Stimulated activated CD4-positive, alpha-beta T cell treated with anti-CD3 and anti-CD28 coated beads, Interleukin-4, amount 100 ng/mL, for 48 hours (primary cell): ENCODE results near the gene MESP1.

Experiments used
- DNase-seq, 2 donors: peaks; one replicate each; pipeline ENCODE4 v3.0.0-alpha.2; 2020; ENCODE audit warnings: low read depth in 2 of 2

The MESP1 gene

DNA sequence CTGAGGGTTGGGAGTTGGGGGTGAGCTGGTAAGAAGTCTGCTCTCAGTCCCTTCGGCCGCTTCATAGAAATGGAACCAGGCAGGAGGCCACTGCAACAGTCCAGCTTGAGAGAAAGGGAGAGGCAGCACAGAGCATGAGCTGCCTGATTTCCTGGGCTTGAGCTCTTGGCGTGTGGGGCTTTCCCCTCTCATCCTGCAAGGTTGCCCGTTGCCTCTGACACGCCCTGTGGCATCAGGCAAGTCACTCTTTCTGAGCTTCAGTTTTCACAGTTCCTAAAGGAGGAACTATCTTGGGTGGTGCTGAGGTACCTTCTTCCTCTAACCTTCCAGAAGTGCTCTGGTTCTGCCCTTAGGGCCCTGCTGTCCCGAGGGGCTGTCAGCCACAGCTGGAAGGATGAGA is 30.0 kb upstream of the MESP1 start:
- no peak for DNase-seq

GRCh38 chr15:89780601-89781000 is 29.6 kb upstream of the MESP1 start:
- no peak for DNase-seq

- DNase-seq, result no peak
These were observed 27.8 kb upstream of the MESP1 start for GRCh38 chr15:89778861-89779260.

DNA sequence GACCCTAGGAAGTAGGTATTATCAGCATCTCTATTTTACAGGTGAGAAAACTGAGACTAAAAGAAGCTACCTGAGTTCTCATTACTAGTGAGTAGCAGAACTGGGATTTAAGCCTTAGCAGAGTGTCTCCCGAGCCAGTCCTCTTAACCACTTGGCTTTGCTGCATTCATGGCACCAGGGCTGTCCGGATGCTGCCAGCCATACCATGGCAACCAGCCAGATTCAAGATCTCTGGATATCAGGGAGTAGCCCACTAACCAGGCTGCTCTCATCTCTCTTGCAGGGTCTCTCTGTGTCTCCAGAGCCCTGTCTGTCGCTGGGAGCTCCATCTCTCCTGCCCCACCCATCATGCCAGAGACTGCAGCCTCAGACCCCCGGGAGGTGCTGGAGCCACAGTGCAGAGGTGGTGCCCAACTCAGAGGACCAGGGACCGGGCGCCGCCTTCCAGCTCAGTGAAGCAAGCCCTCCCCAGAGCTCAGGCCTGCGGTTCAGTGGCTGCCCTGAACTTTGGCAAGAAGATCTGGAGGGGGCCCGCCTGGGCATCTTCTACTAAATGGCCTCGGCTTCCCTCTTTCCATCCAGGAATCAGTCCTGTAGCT is 26.8 kb upstream of the MESP1 start:
- DNase-seq, result no peak

DNA sequence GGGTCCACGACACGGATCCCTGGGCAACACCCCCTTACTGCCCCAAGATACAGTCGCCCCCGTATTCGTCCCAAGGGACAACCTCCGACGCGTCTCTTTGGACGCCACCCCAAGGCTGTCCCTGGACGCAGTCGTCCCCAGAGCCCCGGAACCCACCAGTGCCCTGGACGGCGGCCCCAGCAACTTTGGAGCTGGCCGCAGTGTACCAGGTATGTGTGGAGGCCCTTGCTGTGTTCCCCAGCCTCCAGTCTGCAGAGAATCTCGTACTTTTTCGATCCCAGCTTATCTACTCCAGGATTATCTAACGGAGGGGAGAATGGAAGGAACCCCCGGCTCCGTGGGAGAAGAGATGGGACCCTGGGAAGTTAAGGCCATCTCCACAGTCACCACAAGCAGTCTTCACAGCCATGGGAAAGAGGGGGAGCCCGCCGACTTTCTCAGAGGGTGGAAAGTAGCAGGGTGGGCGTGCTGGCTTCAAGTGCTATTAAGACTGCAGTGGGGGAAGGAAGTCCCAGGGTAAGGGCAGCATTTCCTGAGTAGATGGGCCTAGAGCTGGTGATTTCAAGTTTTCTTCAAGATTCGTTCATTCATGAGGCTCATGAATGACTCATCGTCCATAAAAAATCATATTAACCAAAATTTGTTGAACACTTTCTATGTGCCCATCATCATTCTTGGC is 26.2 kb upstream of the MESP1 start:
- DNase-seq, result no peak

DNA sequence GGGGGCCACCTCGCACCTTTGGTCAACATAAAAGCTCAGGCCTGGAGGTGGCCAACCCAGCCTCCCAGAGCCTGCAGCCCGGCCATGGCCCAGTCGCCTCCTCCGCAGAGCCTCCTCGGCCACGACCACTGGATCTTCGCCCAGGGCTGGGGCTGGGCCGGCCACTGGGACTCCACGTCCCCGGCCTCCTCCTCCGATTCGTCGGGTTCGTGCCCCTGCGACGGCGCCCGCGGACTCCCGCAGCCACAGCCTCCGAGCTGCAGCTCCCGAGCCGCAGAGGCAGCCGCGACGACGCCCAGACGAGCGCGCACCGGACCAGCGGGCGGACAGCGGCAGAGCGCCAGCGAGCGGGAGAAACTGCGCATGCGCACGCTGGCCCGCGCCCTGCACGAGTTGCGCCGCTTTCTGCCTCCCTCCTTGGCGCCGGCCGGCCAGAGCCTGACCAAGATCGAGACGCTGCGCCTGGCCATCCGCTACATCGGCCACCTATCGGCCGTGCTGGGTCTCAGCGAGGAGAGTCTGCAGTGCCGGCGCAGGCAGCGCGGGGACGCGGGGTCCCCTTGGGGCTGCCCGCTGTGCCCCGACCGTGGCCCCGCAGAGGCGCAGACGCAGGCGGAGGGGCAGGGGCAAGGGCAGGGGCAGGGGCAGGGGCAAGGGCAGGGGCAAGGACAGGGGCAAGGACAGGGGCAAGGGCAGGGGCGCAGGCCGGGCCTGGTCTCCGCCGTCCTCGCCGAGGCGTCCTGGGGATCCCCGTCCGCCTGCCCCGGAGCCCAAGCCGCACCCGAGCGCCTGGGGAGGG is 25.4 kb upstream of the MESP1 start, which contains the start of gene MESP2:
Gene MESP2 (plus strand): TSS at position 59 of the 799 bp plus-strand sequence. CDS start 26 bp downstream, at position 85.
- peak; percentile 30 to 38 for DNase-seq

DNA sequence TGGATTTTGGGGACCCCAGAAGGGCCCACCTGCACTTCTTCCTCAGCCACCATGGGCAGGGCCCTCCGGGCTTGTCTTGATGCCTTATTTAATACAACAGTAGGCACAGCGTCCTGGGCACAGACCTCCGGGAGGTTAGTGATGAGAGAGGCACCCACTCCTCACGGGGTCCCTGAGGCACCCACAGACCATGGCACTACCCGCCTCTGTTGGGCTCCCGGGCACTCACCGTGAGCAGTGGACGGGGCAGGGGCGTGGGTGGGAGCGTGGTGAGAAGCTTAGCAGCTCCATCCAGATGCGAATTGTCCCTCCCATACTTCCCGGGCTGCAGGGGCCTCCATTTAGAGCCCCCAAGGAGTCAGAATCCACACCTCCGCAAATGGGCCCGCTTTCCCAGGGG is 24.8 kb upstream of the MESP1 start:
- no peak for DNase-seq

DNA sequence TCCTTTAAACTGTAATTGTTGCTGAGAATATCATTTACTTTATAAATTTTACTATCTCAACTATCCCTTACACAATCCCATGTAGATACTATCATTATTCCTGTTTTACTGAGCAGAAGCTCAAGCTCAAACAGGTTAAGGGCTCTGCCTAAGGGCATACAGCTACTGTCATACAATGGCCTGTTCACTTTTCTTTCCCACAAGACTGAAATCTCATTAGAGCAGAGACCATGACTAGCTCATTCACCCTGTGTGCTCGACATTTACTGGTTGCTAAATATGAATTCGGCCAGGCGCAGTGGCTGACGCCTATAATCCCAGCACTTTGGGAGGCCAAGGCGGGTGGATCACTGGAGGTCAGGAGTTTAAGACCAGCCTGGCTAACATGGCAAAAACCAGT is 23.4 kb upstream of the MESP1 start:
- DNase-seq, result no peak

- DNase-seq, result no peak
These were observed 22.0 kb upstream of the MESP1 start for GRCh38 chr15:89772932-89773583.

- no peak for DNase-seq
These were observed 19.0 kb upstream of the MESP1 start for GRCh38 chr15:89770041-89770440.

DNA sequence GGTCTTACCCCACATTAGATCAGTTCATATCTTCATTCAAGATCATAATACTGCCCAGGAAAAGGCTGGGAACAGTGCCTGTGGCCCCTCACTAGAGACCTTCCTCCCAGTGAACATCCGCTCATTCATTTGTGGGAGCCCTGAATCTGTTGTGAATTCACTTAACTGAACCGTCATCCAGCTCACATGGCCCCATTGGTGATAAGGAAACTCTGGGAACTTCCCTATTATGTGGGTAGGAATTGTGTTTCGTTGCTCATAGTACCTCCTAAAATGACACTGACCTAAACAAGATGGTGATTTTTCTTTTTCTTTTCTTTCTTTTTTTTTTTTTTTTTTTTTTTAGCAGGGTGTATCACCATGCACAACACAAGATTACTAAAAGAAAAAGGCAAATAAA is 18.3 kb upstream of the MESP1 start:
- no peak for DNase-seq

- no peak for DNase-seq
These were observed 17.0 kb upstream of the MESP1 start for GRCh38 chr15:89768071-89768500.

DNA sequence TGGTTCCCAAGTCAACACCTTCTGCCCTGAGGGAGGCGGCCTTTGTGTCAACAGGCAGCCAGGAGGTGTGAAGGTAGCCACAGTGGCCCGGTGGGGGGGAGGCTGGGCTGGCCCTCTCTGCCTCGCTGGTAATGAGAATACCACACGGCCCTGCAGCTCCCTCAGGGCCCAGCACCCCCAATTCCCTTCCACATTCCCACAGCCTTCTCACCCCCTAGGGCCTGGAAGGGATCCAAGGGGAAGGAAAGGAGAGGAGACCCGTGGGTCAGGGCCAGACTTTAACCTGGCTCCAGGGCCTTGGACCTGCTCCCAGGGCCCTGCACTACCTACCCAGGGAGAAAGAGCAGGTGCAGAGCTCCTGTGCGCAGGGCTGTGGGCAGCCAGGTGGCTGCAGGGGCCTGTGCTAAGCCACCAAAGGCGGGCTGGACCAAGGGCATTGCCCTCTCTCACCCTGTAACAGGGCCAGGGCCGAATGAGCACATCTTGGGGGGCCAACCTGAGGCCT is 16.4 kb upstream of the MESP1 start:
- no peak for DNase-seq

DNA sequence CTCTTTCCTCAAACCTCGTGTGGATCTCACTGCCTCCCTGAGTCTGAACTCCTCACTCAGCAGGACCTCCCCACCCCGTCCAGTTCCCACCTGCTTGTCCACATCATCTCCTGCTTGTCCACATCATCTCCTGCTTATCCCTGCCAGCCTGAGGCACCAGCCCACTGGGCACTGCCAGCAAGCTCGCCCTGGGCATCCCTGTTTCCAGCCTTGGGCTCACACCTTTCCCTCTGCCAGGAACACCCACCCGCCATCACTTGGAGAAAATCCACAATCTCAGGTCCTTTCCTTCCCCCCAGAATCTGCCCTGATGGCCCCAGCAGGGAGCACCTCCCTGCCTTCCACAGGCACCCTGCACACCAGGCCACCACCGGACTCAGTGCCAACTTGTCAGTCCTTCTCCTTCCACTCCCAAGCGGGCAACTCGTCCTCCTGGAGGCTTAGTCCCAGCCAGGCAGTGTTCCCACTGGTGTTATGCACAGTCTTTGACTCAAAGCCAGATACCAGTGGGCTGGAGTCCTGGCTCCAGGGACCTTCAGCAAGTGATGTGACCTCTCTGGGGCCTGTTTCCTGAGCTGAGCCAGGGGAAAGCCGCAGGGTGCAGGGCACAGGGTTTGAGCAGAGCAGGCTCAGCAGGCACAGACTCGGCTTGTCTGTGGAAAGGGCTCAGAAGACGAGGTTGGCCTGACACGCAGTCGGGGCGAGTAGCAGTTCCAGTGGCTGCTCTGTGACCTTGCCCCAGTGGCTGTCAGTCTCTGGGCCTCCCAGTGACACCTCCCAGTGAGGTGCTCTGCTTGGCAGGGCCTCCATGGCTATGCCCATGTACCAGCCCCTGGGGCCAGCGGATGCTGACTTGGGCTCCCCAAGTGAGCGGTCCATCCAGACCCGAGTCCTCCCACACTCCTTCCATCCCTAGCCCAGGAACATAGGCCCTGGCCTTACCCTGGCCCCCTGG is 15.6 kb upstream of the MESP1 start:
- DNase-seq, result no peak

DNA sequence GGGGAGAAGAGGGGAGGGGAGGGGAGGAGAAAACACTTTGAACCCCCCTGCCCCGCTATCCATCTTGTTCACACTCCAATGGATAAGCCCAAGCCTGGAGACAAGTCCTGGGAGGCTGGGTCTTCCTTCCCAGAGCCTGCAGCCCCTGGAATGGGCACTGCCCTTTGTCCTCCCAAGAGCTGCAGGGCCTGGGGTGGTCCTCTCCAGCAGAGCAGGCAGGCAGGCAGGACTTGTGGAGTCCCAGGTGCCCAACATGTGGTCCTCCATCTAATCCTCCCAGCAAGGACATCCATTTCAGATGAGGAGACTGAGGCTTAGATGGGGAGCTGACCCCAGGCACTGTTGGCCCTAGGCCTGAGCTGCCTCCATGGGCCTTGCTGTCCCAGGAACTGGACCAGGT is 14.6 kb upstream of the MESP1 start:
- DNase-seq, result no peak

DNA sequence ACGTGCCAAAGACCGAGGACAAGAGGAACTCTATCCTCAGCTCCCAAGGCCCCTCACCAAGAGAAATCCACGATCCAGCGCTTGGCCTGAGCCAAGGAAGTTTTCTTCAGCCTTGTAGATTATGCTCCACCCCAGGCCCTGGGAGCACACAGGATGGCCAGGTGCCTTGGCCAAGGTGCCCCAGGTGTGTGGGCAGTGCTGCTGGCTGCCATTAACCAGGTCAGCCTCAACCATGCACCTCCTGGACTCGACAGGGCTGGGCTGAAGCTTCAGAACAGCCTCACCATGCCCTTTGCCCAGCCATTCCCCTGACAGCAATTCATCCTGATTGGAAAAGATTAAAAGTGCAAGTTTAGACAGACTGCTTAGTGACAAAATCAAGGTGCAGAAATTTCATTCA is 10.9 kb upstream of the MESP1 start:
- no peak for DNase-seq

DNA sequence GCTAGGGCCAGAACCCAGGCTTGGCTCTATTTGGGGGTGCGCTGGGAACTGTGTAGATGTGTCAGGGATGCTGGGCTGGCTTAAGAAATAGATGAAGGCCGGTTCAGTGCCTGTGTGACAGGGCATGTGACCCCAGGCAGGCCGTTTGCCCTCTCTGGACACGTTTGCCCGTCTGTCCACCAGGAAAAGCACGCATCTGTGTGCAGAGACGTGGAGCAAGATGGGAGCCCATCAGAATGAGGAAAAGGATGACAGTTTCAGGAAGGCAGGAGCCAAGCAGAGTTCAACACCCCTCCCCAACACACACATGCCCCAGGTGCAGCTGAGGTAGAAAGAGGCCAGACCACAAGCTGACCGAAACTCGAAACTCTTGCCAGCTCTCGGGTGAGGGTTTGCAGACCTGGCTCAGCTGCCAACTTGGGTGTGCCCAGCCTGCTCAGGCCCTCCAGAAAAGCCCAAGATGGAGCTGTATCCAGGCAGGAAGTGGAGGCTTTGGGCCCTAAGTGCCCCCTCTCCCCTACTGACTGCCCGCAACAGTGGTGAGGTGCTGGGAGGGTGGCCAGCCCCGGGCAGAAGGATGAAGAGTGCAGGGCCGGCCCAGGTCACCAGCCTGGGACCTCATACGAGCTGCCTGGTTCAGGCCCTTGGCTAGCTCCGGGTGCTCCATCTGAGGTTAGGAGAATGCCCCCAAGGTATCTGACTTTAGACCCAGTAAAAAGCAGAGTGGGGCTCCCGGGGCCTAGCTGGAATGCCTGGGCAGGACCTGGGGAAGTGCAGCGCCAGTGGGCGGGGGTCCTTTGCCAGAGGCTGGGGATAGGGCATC is 10.2 kb upstream of the MESP1 start:
- DNase-seq, result no peak

DNA sequence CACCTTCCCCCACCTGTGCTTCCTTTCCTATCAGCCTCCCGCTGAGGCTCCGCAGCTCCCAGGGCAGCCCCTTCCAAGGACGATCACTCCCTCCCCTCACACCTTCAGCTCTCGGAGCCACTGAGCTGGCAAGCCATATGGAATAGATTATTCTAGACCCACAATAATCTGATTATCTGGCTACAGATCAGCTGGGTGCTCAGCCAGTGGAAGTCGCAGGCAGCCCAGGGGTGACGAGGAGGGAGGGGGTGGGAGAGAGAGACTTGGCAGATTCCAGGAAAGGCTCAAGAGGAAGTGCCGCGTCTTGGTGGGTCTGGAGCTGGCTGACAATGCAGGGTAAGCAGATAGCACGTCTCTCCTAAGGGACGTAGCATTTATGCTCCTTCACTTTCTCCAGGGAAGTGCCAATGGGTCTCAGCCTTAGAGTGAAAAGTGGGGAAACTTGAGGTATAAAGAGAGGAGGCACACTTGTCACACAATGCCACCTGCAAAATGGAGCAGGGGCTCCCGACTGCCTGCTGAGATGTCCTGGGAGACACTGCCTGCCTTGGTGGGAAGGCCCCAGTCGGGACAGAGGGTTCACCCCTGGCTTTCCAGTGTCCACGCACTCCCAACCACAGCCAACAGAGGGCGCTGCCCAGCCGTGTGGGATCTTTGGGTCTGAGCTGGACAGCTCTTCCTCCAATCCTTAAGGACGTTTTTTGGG is 9.4 kb upstream of the MESP1 start:
- peak; percentile 63 to 73 for DNase-seq

GRCh38 chr15:89759835-89760234 is 8.8 kb upstream of the MESP1 start:
- no peak for DNase-seq
